OCI-LY1 (cell line): ENCODE data around the gene ZNF583.

ENCODE experiments used
- CTCF ChIP-seq: fragments of 200-600 bp; sonication (generic), shearing (Covaris generic); IDR thresholded peaks from 2 replicates; pipeline ENCODE4 v1.5.1; 2017; ENCODE audit warnings: mild to moderate bottlenecking, antibody characterized with exemption, low read length, moderate library complexity, mixed read lengths
- EZH2 ChIP-seq: fragments of 200-600 bp; sonication (generic), shearing (Covaris generic); IDR thresholded peaks from 2 replicates; pipeline ENCODE4 v1.8.0; 2017; ENCODE audit warnings: borderline replicate concordance, mixed run types, mild to moderate bottlenecking, antibody characterized with exemption, low read length, moderate library complexity, mixed read lengths

DNA sequence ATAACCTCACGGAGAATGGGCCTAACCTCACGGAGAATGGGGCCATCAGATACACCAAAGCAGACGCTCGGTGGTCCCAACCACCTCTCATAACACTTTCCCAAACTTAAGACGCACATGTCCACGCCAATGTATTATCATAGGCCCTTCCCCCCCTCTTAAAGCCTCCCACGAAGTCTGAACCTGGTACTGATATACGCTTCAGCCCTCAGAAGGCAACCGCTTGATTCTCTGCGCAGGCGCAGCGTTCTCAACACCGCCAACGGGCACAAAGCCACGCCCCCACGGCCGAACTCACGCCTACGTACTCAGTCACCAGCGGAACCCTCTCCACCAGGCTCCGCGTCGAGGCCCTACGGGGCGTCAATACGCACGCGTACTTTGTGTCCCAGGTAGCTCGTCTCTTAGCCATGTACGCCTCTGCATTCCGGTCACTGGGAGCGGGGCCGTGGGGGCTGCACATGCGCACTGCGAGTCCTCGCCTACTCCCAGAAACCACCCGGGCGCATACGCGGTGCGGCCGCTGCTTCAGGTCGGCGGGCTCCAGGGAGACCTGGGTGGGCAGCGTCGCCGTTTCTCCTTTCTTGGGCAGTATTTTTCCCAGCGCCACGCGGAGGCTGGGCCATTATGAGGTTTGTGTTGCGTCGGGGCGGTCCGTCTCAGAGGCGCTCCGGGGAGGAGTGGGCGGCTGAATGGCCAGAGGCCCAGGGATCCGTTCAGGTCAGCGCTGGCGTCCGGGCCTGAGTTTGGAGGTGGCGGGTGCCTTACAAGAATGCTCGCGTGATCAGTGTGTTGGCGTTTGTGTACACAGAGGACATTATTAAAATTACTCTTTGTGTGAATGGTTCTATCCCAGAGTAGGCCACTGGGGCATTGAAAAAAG is 36.1 kb upstream of the ZNF583 start:
- TF ChIP-seq CTCF (no peak), EZH2 (no peak)
